GM12878 (cell line): ENCODE data around the gene PDE11A. TPM values are rescaled to one million over a fixed set of nuclear protein-coding genes. Genes with fewer than 3 reads are reported as not detected.

Source experiments
- ATAC-seq: fragments of 200-7000 bp; cut with Tn5 transposase; 3 replicates; pipeline ENCODE4 v1.9.1; 2020; ENCODE audit warnings: mild to moderate bottlenecking, moderate library complexity
- BruUV-seq: library from RNA; stranded (reverse); fragments of 400-500 nt; replicated peaks from 2 replicates; lab custom pipeline; 2021; lab: Mats Ljungman, UMichigan
- CTCF ChIA-PET: fragments of 300-600 bp; sonication (Branson Sonifier 250); formaldehyde crosslinking; extraction: SDS; loops from one replicate; lab custom pipeline; 2021; ENCODE audit warnings: inconsistent platforms; lab: Yijun Ruan, JAX
- POLR2A ChIA-PET: fragments of 350-600 bp; formaldehyde crosslinking; extraction: SDS; loops from one replicate; lab custom pipeline; 2021; ENCODE audit warnings: inconsistent platforms; lab: Charles Lee
- RAD21 ChIA-PET: fragments of 300-600 bp; sonication (Branson Sonifier 250); formaldehyde crosslinking; loops from one replicate; lab custom pipeline; 2023; ENCODE audit warnings: antibody characterized with exemption; ENCODE audit not compliant: unreplicated experiment; lab: Charles Lee
- SMC1A ChIA-PET: fragments of 300-600 bp; sonication (Branson Sonifier 250); formaldehyde crosslinking; loops from one replicate; lab custom pipeline; 2023; ENCODE audit not compliant: unreplicated experiment, uncharacterized antibody; lab: Charles Lee
- DNase-seq: peaks from one replicate; pipeline ENCODE4 v3.0.0-alpha.2; 2011; ENCODE audit warnings: low read depth, low spot score
- FAIRE-seq: peaks from 3 replicates; lab custom pipeline; 2011; peaks lifted over from hg19 to GRCh38; lab: Jason Lieb, UNC
- H2AFZ ChIP-seq: 2 replicates; pipeline ENCODE4 v1.6.0; 2011; ENCODE audit warnings: low read depth, low read length, control low read depth; ENCODE audit not compliant: control insufficient read depth
- H3K27ac ChIP-seq: 2 replicates; pipeline ENCODE4 v1.5.1; 2011; ENCODE audit warnings: control low read depth; ENCODE audit not compliant: control insufficient read depth, insufficient read depth
- H3K27me3 ChIP-seq, 2 experiments: replicated peaks in 1 of 2; 2 replicates each; pipeline versions ENCODE4 v1.6.0 to v1.6.1; 2011; ENCODE audit warnings: low read length in 1 of 2; ENCODE audit not compliant: control insufficient read depth in 2 of 2, insufficient read depth in 2 of 2
- H3K36me3 ChIP-seq, 2 experiments: 2 replicates each; pipeline ENCODE4 v1.5.1; 2011; ENCODE audit warnings: low read length in 1 of 2; ENCODE audit not compliant: control insufficient read depth in 2 of 2, insufficient read depth in 2 of 2
- H3K4me1 ChIP-seq: 2 replicates; pipeline ENCODE4 v1.6.1; 2011; ENCODE audit warnings: mild to moderate bottlenecking, low read length, moderate library complexity, mixed read lengths; ENCODE audit not compliant: control insufficient read depth, insufficient read depth
- H3K4me2 ChIP-seq: 2 replicates; pipeline ENCODE4 v1.6.0; 2011; ENCODE audit warnings: control low read depth; ENCODE audit not compliant: control insufficient read depth, insufficient read depth
- H3K4me3 ChIP-seq: fragments of 200-600 bp; sonication (generic); 2 replicates; pipeline ENCODE4 v1.5.1; 2016
- H3K79me2 ChIP-seq: 2 replicates; pipeline ENCODE4 v1.6.0; 2011; ENCODE audit warnings: low read length; ENCODE audit not compliant: control insufficient read depth, insufficient read depth
- H3K9ac ChIP-seq: 2 replicates; pipeline ENCODE4 v1.8.0; 2011; ENCODE audit warnings: low read length, control low read depth, mixed read lengths; ENCODE audit not compliant: control insufficient read depth, insufficient read depth
- H3K9me3 ChIP-seq: replicated peaks from 3 replicates; pipeline ENCODE4 v1.5.1; 2011; ENCODE audit warnings: mild to moderate bottlenecking, low read length; ENCODE audit not compliant: control insufficient read depth, insufficient read depth
- H4K20me1 ChIP-seq: 2 replicates; pipeline ENCODE4 v1.6.0; 2011; ENCODE audit not compliant: control insufficient read depth, insufficient read depth
- CHD4 ChIP-seq: fragments of 200-600 bp; sonication (generic); IDR thresholded peaks from 2 replicates; pipeline ENCODE4 v1.6.1; 2016; ENCODE audit warnings: mild to moderate bottlenecking
- FOXM1 ChIP-seq: IDR thresholded peaks from 2 replicates; pipeline ENCODE4 v1.6.1; 2012; ENCODE audit warnings: low read depth, mild to moderate bottlenecking, inconsistent platforms, low read length, moderate library complexity
- GATAD2B ChIP-seq: fragments of 450-650 bp; conservative IDR thresholded peaks from 2 replicates; pipeline ENCODE4 v1.6.1; 2017; ENCODE audit warnings: low read depth, mild to moderate bottlenecking, moderate library complexity
- HCFC1 ChIP-seq: fragments of 150-350 bp; IDR thresholded peaks from 2 replicates; pipeline ENCODE4 v1.6.1; 2014; ENCODE audit warnings: low read length
- MTA3 ChIP-seq: IDR thresholded peaks from 2 replicates; pipeline ENCODE4 v1.6.1; 2012; ENCODE audit warnings: low read length, inconsistent platforms, borderline replicate concordance
- NFYA ChIP-seq: IDR thresholded peaks from 2 replicates; pipeline ENCODE4 v1.6.1; 2011; ENCODE audit warnings: low read depth, mild to moderate bottlenecking, low read length, improper control_type of control experiment, borderline replicate concordance
- NR2C2 ChIP-seq: IDR thresholded peaks from 2 replicates; pipeline ENCODE4 v1.6.1; 2011; ENCODE audit warnings: borderline replicate concordance, low read depth; ENCODE audit not compliant: control insufficient read depth, insufficient read length
- RFX5 ChIP-seq: IDR thresholded peaks from 2 replicates; pipeline ENCODE4 v1.6.1; 2011; ENCODE audit warnings: low read depth, low read length, improper control_type of control experiment
- SIN3A ChIP-seq: IDR thresholded peaks from 2 replicates; pipeline ENCODE4 v1.6.1; 2012; ENCODE audit warnings: low read depth, low read length, improper control_type of control experiment
- SMC3 ChIP-seq: IDR thresholded peaks from 2 replicates; pipeline ENCODE4 v1.6.1; 2011; ENCODE audit warnings: low read length, improper control_type of control experiment, borderline replicate concordance
- STAT3 ChIP-seq: IDR thresholded peaks from 2 replicates; pipeline ENCODE4 v1.6.1; 2011; ENCODE audit warnings: low read depth, low read length, improper control_type of control experiment
- SUZ12 ChIP-seq: fragments of 200-600 bp; sonication (generic); IDR thresholded peaks from one replicate; pipeline ENCODE4 v1.6.1; 2018; ENCODE audit warnings: antibody characterized with exemption, mild to moderate bottlenecking; ENCODE audit not compliant: unreplicated experiment
- TAF1 ChIP-seq: IDR thresholded peaks from 2 replicates; pipeline ENCODE4 v1.6.1; 2011; ENCODE audit warnings: mild to moderate bottlenecking, low read depth, low read length, borderline replicate concordance
- TCF12 ChIP-seq: IDR thresholded peaks from 2 replicates; pipeline ENCODE4 v1.6.1; 2011; ENCODE audit warnings: low read depth, mild to moderate bottlenecking, low read length
- WRNIP1 ChIP-seq: IDR thresholded peaks from 2 replicates; pipeline ENCODE4 v1.6.1; 2011; ENCODE audit warnings: low read depth, low read length, improper control_type of control experiment, borderline replicate concordance
- WGBS: methylation state at CpG from one replicate; pipeline ENCODE4 v1.1.6; 2016; ENCODE audit warnings: low lambda C conversion rate; ENCODE audit not compliant: insufficient replicate concordance, insufficient coverage; ENCODE audit errors: missing lambda C conversion rate; 5-methylcytosine and 5-hydroxymethylcytosine counted together
- in situ Hi-C: fragments of 300-500 bp; cut with MboI; formaldehyde crosslinking; loops from 9 replicates; pipeline ENCODE4 v1.14.3; 2018; ENCODE audit warnings: mixed read lengths
- intact Hi-C: fragments of 100-400 bp; cut with micrococcal nuclease; formaldehyde crosslinking; loops from one replicate; pipeline ENCODE4 v1.14.2; 2022; ENCODE audit not compliant: unreplicated experiment
- polyA plus RNA-seq, 11 experiments: library from polyadenylated mRNA; depleted of rRNA in 4 of 11; unstranded in 6 of 11; stranded (reverse) in 5 of 11; fragments of >200 nt; fragmentation: Nextera tagmentation in 4 of 11; fragmentation: Illumina TruSeq in 1 of 11; extraction: Ambion mirVana in 4 of 11; extraction: Trizol in 1 of 11; gene quantifications; 1 replicate in 1 of 11; 2 replicates in 10 of 11; pipeline versions ENCODE4 v1.2.1 to v1.2.3, GENCODE V29; 2011 to 2016; ENCODE audit warnings: inconsistent platforms in 2 of 11, missing spikeins in 2 of 11, low read depth in 1 of 11
- total RNA-seq, 4 experiments: library from RNA; depleted of rRNA in 3 of 4; stranded (reverse); fragments of >200 nt in 3 of 4; fragmentation: Illumina TruSeq in 1 of 4; extraction: Trizol in 1 of 4; gene quantifications; 2 replicates each; pipeline versions ENCODE4 v1.2.1 to v1.2.3, GENCODE V29; 2013 to 2021
- TF ChIP-seq, protein P1 (sequence below): IDR thresholded peaks from 2 replicates; pipeline ENCODE4 v1.6.1; 2012; ENCODE audit warnings: improper control_type of control experiment, low read depth, low read length; ENCODE audit not compliant: insufficient replicate concordance
- TF ChIP-seq, protein P2 (sequence below): fragments of 450-650 bp; IDR thresholded peaks from 2 replicates; pipeline ENCODE4 v1.6.1; 2017; ENCODE audit warnings: borderline replicate concordance
- TF ChIP-seq, protein P3 (sequence below): fragments of 150-350 bp; IDR thresholded peaks from 2 replicates; pipeline ENCODE4 v1.6.1; 2014; ENCODE audit warnings: mild to moderate bottlenecking, low read depth, low read length

PDE11A gene
- total and polyA plus RNA-seq, 10 of the 15 experiments (the other 5 are each of a cell fraction or from before 2014, with no cell fraction given): 0.01 to 0.17 (median 0.06) TPM; not detected in 5

DNA sequence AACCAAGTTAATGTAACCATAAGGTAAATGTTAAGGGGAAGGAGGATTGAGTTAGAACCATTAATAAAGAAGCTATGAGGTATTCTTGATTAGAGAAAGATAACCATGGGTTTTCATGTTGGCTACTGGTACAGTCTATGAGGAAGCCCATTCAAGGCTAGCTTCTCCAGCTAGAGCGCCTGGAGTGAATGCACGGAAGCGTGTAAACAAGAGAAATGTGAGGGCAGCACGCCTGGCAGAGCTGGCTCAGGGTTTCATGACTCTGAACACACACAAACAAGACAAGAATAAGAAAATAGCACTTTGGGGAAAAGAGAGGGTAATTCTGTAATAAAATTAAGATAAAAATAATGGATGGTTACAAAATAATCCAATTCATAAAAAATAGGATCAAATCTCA, 255.3 kb downstream of the PDE11A start:
- CTCF ChIA-PET: no interaction called here
- H3K4me2 ChIP-seq: no peak overlapping the region
- DNase-seq (no peak), ATAC-seq (no peak), FAIRE-seq (no peak)
- SMC1A ChIA-PET: no interaction called here
- BruUV-seq: no TSS peak
- POLR2A ChIA-PET: no interaction called here
- H3K79me2 ChIP-seq: no peaks in the 10 kb centered on the region
- no peaks in the 10 kb centered on the region for H3K4me1 ChIP-seq
- intact Hi-C loops (no loop called here), in situ Hi-C loops (no loop called here)
- H3K27me3 ChIP-seq: no peaks in the 10 kb centered on the region
- H3K27ac ChIP-seq: no peak overlapping the region
- RAD21 ChIA-PET: no interaction called here
- H3K9ac ChIP-seq: no peak overlapping the region
- H3K36me3 ChIP-seq: no peaks in the 10 kb centered on the region
- no peaks in the 10 kb centered on the region for H3K9me3 ChIP-seq
- 72% methylated on average over 4 of the region's 4 CpGs for WGBS
- TF ChIP-seq FOXM1 (no peak), SMC3 (no peak), TAF1 (no peak), SUZ12 (no peak), TCF12 (no peak), RFX5 (no peak), NR2C2 (no peak), WRNIP1 (no peak), SIN3A (no peak), CHD4 (no peak), NFYA (no peak), HCFC1 (no peak), GATAD2B (no peak), STAT3 (no peak), MTA3 (no peak)
- TF ChIP-seq, protein P1, sequence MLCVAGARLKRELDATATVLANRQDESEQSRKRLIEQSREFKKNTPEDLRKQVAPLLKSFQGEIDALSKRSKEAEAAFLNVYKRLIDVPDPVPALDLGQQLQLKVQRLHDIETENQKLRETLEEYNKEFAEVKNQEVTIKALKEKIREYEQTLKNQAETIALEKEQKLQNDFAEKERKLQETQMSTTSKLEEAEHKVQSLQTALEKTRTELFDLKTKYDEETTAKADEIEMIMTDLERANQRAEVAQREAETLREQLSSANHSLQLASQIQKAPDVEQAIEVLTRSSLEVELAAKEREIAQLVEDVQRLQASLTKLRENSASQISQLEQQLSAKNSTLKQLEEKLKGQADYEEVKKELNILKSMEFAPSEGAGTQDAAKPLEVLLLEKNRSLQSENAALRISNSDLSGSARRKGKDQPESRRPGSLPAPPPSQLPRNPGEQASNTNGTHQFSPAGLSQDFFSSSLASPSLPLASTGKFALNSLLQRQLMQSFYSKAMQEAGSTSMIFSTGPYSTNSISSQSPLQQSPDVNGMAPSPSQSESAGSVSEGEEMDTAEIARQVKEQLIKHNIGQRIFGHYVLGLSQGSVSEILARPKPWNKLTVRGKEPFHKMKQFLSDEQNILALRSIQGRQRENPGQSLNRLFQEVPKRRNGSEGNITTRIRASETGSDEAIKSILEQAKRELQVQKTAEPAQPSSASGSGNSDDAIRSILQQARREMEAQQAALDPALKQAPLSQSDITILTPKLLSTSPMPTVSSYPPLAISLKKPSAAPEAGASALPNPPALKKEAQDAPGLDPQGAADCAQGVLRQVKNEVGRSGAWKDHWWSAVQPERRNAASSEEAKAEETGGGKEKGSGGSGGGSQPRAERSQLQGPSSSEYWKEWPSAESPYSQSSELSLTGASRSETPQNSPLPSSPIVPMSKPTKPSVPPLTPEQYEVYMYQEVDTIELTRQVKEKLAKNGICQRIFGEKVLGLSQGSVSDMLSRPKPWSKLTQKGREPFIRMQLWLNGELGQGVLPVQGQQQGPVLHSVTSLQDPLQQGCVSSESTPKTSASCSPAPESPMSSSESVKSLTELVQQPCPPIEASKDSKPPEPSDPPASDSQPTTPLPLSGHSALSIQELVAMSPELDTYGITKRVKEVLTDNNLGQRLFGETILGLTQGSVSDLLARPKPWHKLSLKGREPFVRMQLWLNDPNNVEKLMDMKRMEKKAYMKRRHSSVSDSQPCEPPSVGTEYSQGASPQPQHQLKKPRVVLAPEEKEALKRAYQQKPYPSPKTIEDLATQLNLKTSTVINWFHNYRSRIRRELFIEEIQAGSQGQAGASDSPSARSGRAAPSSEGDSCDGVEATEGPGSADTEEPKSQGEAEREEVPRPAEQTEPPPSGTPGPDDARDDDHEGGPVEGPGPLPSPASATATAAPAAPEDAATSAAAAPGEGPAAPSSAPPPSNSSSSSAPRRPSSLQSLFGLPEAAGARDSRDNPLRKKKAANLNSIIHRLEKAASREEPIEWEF: no peak
- TF ChIP-seq, protein P2, sequence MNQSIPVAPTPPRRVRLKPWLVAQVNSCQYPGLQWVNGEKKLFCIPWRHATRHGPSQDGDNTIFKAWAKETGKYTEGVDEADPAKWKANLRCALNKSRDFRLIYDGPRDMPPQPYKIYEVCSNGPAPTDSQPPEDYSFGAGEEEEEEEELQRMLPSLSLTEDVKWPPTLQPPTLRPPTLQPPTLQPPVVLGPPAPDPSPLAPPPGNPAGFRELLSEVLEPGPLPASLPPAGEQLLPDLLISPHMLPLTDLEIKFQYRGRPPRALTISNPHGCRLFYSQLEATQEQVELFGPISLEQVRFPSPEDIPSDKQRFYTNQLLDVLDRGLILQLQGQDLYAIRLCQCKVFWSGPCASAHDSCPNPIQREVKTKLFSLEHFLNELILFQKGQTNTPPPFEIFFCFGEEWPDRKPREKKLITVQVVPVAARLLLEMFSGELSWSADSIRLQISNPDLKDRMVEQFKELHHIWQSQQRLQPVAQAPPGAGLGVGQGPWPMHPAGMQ: no peak
- TF ChIP-seq, protein P3, sequence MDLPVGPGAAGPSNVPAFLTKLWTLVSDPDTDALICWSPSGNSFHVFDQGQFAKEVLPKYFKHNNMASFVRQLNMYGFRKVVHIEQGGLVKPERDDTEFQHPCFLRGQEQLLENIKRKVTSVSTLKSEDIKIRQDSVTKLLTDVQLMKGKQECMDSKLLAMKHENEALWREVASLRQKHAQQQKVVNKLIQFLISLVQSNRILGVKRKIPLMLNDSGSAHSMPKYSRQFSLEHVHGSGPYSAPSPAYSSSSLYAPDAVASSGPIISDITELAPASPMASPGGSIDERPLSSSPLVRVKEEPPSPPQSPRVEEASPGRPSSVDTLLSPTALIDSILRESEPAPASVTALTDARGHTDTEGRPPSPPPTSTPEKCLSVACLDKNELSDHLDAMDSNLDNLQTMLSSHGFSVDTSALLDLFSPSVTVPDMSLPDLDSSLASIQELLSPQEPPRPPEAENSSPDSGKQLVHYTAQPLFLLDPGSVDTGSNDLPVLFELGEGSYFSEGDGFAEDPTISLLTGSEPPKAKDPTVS: no peak
- no peaks in the 10 kb centered on the region for H4K20me1 ChIP-seq
- H3K4me3 ChIP-seq: no peak overlapping the region
- no peak overlapping the region for H2AFZ ChIP-seq
